ENCODE measurements around the gene CCDC178.
A peak's percentile ranks its signal among the peaks of the same experiment; 100 is the strongest.

CCDC178 gene

GRCh38 chr18:33440060-33441043 is at the start of gene CCDC178:
Gene CCDC178 (minus strand): TSS chr18:33440721. CDS start chr18:33412088, 28,633 bp downstream.
- DNase-seq (ENCODE audit: low read depth in 1 of 2, low spot score in 1 of 2): no peak
- in situ Hi-C loops (cut with HindIII; ENCODE audit: low pct_unique_long_range_greater_than_20kb, low sequenced_read_pairs): no loop called here
- TF ChIP-seq JUND (IDR thresholded peaks at IDR 0.05; ENCODE audit: low read depth): no peak

- TF ChIP-seq JUND (IDR thresholded peaks at IDR 0.05; ENCODE audit: low read depth): no peak
- in situ Hi-C loops (cut with HindIII; ENCODE audit: low pct_unique_long_range_greater_than_20kb, low sequenced_read_pairs): no loop called here
Observed at GRCh38 chr18:33483908-33484307, 43.4 kb upstream of the CCDC178 start.

GRCh38 chr18:33472509-33472908 is 32.0 kb upstream of the CCDC178 start:
- TF ChIP-seq JUND (IDR thresholded peaks at IDR 0.05; ENCODE audit: low read depth): no peak
- in situ Hi-C loops (cut with HindIII; ENCODE audit: low pct_unique_long_range_greater_than_20kb, low sequenced_read_pairs): no loop called here

More at GRCh38 chr18:33483908-33484307, 43.4 kb upstream of the CCDC178 start:
- no peak for DNase-seq (ENCODE audit: low read depth in 1 of 2, low spot score in 1 of 2)

GRCh38 chr18:33470216-33470615 is 29.7 kb upstream of the CCDC178 start:
- DNase-seq (ENCODE audit: low read depth in 1 of 2, low spot score in 1 of 2): peak in 1 of 2 experiments; percentile 1
- in situ Hi-C loops (cut with HindIII; ENCODE audit: low pct_unique_long_range_greater_than_20kb, low sequenced_read_pairs): no loop called here
- TF ChIP-seq JUND (IDR thresholded peaks at IDR 0.05; ENCODE audit: low read depth): no peak

More at GRCh38 chr18:33472509-33472908, 32.0 kb upstream of the CCDC178 start:
- DNase-seq (ENCODE audit: low read depth in 1 of 2, low spot score in 1 of 2): no peak

- no peak for DNase-seq (ENCODE audit: low read depth in 1 of 2, low spot score in 1 of 2)
- in situ Hi-C loops (cut with HindIII; ENCODE audit: low pct_unique_long_range_greater_than_20kb, low sequenced_read_pairs): no loop called here
- TF ChIP-seq JUND (IDR thresholded peaks at IDR 0.05; ENCODE audit: low read depth): no peak
Observed at GRCh38 chr18:33469699-33470098, 29.2 kb upstream of the CCDC178 start.

GRCh38 chr18:33467531-33467930 is 27.0 kb upstream of the CCDC178 start:
- in situ Hi-C loops (cut with HindIII; ENCODE audit: low pct_unique_long_range_greater_than_20kb, low sequenced_read_pairs): no loop called here
- DNase-seq (ENCODE audit: low read depth in 1 of 2, low spot score in 1 of 2): no peak
- no peak for TF ChIP-seq JUND (IDR thresholded peaks at IDR 0.05; ENCODE audit: low read depth)

- no peak for DNase-seq (ENCODE audit: low read depth in 1 of 2, low spot score in 1 of 2)
- no peak for TF ChIP-seq JUND (IDR thresholded peaks at IDR 0.05; ENCODE audit: low read depth)
- in situ Hi-C loops (cut with HindIII; ENCODE audit: low pct_unique_long_range_greater_than_20kb, low sequenced_read_pairs): no loop called here
Observed at GRCh38 chr18:33466822-33467221, 26.3 kb upstream of the CCDC178 start.

- in situ Hi-C loops (cut with HindIII; ENCODE audit: low pct_unique_long_range_greater_than_20kb, low sequenced_read_pairs): no loop called here
- no peak for TF ChIP-seq JUND (IDR thresholded peaks at IDR 0.05; ENCODE audit: low read depth)
- DNase-seq (ENCODE audit: low read depth in 1 of 2, low spot score in 1 of 2): no peak
Observed at GRCh38 chr18:33460681-33461080, 20.2 kb upstream of the CCDC178 start.

- TF ChIP-seq JUND (IDR thresholded peaks at IDR 0.05; ENCODE audit: low read depth): no peak
- DNase-seq (ENCODE audit: low read depth in 1 of 2, low spot score in 1 of 2): no peak
- in situ Hi-C loops (cut with HindIII; ENCODE audit: low pct_unique_long_range_greater_than_20kb, low sequenced_read_pairs): no loop called here
Observed at GRCh38 chr18:33459612-33460011, 19.1 kb upstream of the CCDC178 start.

GRCh38 chr18:33446604-33447003 is 6.1 kb upstream of the CCDC178 start:
- TF ChIP-seq JUND (IDR thresholded peaks at IDR 0.05; ENCODE audit: low read depth): no peak
- in situ Hi-C loops (cut with HindIII; ENCODE audit: low pct_unique_long_range_greater_than_20kb, low sequenced_read_pairs): no loop called here
- no peak for DNase-seq (ENCODE audit: low read depth in 1 of 2, low spot score in 1 of 2)

- no peak for DNase-seq (ENCODE audit: low read depth in 1 of 2, low spot score in 1 of 2)
- TF ChIP-seq JUND (IDR thresholded peaks at IDR 0.05; ENCODE audit: low read depth): no peak
- in situ Hi-C loops (cut with HindIII; ENCODE audit: low pct_unique_long_range_greater_than_20kb, low sequenced_read_pairs): no loop called here
Observed at GRCh38 chr18:33444709-33445108, 4.2 kb upstream of the CCDC178 start.

GRCh38 chr18:33432857-33433256 is 7.7 kb downstream of the CCDC178 start:
- no peak for TF ChIP-seq JUND (IDR thresholded peaks at IDR 0.05; ENCODE audit: low read depth)
- DNase-seq (ENCODE audit: low read depth in 1 of 2, low spot score in 1 of 2): no peak
- in situ Hi-C loops (cut with HindIII; ENCODE audit: low pct_unique_long_range_greater_than_20kb, low sequenced_read_pairs): no loop called here

GRCh38 chr18:33427549-33427948 is 13.0 kb downstream of the CCDC178 start:
- DNase-seq (ENCODE audit: low read depth in 1 of 2, low spot score in 1 of 2): no peak
- in situ Hi-C loops (cut with HindIII; ENCODE audit: low pct_unique_long_range_greater_than_20kb, low sequenced_read_pairs): no loop called here
- TF ChIP-seq JUND (IDR thresholded peaks at IDR 0.05; ENCODE audit: low read depth): no peak

Measured in T47D (cell line).